ENCODE results near the gene INVS.
A peak's percentile ranks its signal among the peaks of the same experiment; 100 is the strongest.
"Not testable (repeated sequence)": the region's sequence is repeated elsewhere in the genome, so short reads cannot be mapped to it uniquely, and the experiment has no call there.

Gene INVS

DNA sequence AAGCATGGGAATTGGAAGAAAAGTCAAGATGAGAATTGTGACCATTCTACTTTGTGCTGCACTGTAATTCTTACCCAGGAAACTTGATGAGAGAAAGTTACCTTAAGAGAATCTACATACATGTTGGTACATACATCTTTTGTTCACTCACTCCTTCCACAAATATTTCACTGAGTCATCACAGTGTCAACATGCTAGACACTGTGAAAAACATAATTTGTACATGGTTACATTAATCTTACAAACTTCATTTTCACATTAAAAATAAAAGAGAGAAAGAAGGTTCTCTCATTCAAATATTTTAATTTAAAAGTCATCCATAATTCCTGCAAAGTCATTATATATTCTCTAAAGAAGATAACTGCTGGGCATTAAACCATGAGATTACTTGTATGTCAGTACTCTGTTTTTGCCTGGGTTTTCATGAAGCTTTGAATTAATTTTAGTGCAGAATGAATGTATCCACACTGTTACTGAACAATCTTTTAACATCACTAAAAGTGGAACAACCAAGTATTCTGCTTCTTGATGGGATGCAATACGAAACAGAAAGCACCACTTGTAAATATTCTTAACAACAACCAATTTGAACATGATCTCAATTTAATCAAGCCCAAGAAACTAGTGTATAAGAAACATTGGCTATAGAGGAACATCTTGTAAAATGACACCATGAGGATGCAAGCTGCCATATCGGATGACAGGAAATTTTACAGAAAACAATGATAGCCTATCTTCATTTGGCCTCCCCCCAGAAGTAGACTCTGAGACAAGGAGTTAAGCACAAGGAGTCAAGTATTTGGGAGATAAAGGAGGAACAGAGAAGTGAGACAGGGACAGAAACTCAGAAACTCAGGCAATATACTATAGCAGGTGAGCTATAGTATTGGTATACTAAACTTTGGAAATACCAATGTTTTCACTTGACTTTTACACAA, 28.7 kb upstream of the INVS start:
- Mint-ChIP-seq H3K27me3 (ENCODE audit: low read depth, poor library complexity) (no peaks in the 10 kb centered on the region), H3K27ac (no peak overlapping the region), H3K36me3 (ENCODE audit: low read depth) (peaks cover 24% of the 10 kb centered on the region), H3K9me3 (peaks cover 29% of the 10 kb centered on the region), H3K4me1 (no peaks in the 10 kb centered on the region), H3K4me3 (no peak overlapping the region)
- TF ChIP-seq, protein P1, sequence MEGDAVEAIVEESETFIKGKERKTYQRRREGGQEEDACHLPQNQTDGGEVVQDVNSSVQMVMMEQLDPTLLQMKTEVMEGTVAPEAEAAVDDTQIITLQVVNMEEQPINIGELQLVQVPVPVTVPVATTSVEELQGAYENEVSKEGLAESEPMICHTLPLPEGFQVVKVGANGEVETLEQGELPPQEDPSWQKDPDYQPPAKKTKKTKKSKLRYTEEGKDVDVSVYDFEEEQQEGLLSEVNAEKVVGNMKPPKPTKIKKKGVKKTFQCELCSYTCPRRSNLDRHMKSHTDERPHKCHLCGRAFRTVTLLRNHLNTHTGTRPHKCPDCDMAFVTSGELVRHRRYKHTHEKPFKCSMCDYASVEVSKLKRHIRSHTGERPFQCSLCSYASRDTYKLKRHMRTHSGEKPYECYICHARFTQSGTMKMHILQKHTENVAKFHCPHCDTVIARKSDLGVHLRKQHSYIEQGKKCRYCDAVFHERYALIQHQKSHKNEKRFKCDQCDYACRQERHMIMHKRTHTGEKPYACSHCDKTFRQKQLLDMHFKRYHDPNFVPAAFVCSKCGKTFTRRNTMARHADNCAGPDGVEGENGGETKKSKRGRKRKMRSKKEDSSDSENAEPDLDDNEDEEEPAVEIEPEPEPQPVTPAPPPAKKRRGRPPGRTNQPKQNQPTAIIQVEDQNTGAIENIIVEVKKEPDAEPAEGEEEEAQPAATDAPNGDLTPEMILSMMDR (IDR thresholded peaks at IDR 0.05) = no peak
- no peak for DNase-seq

- DNase-seq = no peak
- H3K36me3 Mint-ChIP-seq (ENCODE audit: low read depth) = peaks cover 23% of the 10 kb centered on the region
- no peaks in the 10 kb centered on the region for H3K4me1 Mint-ChIP-seq
- TF ChIP-seq, protein P1 (IDR thresholded peaks at IDR 0.05) = no peak
- no peak overlapping the region for H3K4me3 Mint-ChIP-seq
- peaks cover 27% of the 10 kb centered on the region for H3K9me3 Mint-ChIP-seq
- H3K27ac Mint-ChIP-seq = no peak overlapping the region
- H3K27me3 Mint-ChIP-seq (ENCODE audit: low read depth, poor library complexity) = no peaks in the 10 kb centered on the region
Measured at GRCh38 chr9:100071271-100071670, 27.8 kb upstream of the INVS start.

DNA sequence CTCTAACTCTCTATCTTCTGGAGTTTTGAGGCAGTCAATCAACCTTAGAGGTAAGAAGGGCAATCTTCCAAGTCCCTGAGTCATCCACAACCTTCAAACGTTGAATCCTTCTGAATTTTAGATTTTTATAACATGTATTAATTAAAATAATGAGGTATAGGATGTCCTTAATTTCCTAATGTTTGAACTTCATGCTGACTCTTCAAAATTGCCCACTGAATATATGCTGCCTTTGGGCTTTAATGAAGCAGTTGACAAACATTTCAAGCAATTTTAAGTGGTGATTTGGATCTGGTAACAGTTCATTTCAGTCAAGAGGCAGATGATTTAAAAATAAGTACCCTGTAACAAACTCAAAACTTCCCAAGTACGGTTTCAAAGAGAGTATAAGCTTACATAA, 26.2 kb upstream of the INVS start:
- Mint-ChIP-seq H3K4me3 (no peak overlapping the region), H3K9me3 (peaks cover 15% of the 10 kb centered on the region), H3K36me3 (ENCODE audit: low read depth) (peaks cover 23% of the 10 kb centered on the region), H3K27me3 (ENCODE audit: low read depth, poor library complexity) (no peaks in the 10 kb centered on the region), H3K4me1 (no peaks in the 10 kb centered on the region), H3K27ac (no peak overlapping the region)
- DNase-seq = no peak
- TF ChIP-seq, protein P1 (IDR thresholded peaks at IDR 0.05) = no peak

GRCh38 chr9:100074093-100074492, 24.9 kb upstream of the INVS start:
- DNase-seq = no peak
- H3K27me3 Mint-ChIP-seq (ENCODE audit: low read depth, poor library complexity) = no peaks in the 10 kb centered on the region
- no peak overlapping the region for H3K4me3 Mint-ChIP-seq
- TF ChIP-seq, protein P1 (IDR thresholded peaks at IDR 0.05) = no peak
- peaks cover 13% of the 10 kb centered on the region for H3K9me3 Mint-ChIP-seq
- H3K27ac Mint-ChIP-seq = peak overlapping the region; percentile 83
- H3K4me1 Mint-ChIP-seq = no peaks in the 10 kb centered on the region
- peaks cover 21% of the 10 kb centered on the region for H3K36me3 Mint-ChIP-seq (ENCODE audit: low read depth)

- no peak overlapping the region for H3K4me3 Mint-ChIP-seq
- no peaks in the 10 kb centered on the region for H3K4me1 Mint-ChIP-seq
- H3K27me3 Mint-ChIP-seq (ENCODE audit: low read depth, poor library complexity) = no peaks in the 10 kb centered on the region
- H3K9me3 Mint-ChIP-seq = peaks cover 6% of the 10 kb centered on the region
- H3K36me3 Mint-ChIP-seq (ENCODE audit: low read depth) = peaks cover 14% of the 10 kb centered on the region
- H3K27ac Mint-ChIP-seq = no peak overlapping the region
- no peak for DNase-seq
- TF ChIP-seq, protein P1 (IDR thresholded peaks at IDR 0.05) = no peak
Measured at GRCh38 chr9:100074989-100075388, 24.1 kb upstream of the INVS start.

- DNase-seq; H3K36me3 Mint-ChIP-seq (ENCODE audit: low read depth); H3K4me1 Mint-ChIP-seq; H3K9me3 Mint-ChIP-seq; H3K4me3 Mint-ChIP-seq; H3K27me3 Mint-ChIP-seq (ENCODE audit: low read depth, poor library complexity); H3K27ac Mint-ChIP-seq: not testable (repeated sequence)
Measured at GRCh38 chr9:100076256-100076655, 22.8 kb upstream of the INVS start.

All from nephron progenitor cell (in vitro differentiated cells).